CD4-positive, alpha-beta T cell treated with Interferon gamma for 1 hour (primary cell): ENCODE measurements around the gene NFASC.

Source experiments
- DNase-seq: peaks from one replicate; pipeline ENCODE4 v3.0.0-alpha.2; 2020

NFASC gene

GRCh38 chr1:205047764-205048231, 177.1 kb downstream of the NFASC start:
- no peak for DNase-seq

DNA sequence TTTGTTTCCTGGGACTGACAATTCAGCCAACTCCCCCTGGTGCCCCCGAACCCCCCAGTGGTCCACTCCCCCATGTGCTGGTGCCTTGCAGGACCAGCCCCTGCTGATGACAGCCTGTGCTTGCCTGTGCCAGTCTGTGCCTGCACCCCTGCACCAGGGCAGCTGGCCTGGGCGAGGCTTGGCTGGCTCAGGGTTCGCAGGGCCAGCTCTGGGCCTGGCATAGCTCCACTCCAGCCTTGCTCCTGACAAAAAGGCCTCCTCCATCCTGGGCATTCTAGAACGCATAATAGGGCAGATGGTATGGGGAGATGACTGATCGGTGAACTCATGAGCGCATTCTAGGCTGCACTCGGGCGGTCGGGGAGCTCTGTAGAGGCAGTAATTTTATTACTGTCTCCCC, 177.7 kb downstream of the NFASC start:
- no peak for DNase-seq

- DNase-seq: no peak
Measured at GRCh38 chr1:205049479-205049878, 178.8 kb downstream of the NFASC start.

DNA sequence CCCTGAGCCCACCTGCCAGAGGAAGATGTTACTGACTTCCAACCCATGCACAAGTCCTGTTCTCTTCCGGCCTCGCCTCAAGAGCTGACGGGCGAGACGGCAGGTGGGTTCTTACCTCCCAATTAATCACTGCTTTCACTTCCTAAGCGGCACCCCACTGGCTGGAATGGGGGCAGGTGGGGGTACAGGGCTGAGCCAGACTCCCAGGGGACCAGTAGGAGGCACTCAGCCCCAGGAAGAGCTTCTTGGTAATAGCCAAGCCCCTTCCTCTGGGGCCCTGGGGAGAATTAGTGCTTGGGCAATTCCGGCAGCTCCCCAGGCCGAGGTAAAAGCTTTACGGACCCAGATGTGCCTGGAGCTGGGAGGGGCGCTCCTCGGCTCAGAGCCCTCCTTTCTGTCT, 182.0 kb downstream of the NFASC start:
- no peak for DNase-seq

GRCh38 chr1:205053296-205053695, 182.6 kb downstream of the NFASC start:
- no peak for DNase-seq

DNA sequence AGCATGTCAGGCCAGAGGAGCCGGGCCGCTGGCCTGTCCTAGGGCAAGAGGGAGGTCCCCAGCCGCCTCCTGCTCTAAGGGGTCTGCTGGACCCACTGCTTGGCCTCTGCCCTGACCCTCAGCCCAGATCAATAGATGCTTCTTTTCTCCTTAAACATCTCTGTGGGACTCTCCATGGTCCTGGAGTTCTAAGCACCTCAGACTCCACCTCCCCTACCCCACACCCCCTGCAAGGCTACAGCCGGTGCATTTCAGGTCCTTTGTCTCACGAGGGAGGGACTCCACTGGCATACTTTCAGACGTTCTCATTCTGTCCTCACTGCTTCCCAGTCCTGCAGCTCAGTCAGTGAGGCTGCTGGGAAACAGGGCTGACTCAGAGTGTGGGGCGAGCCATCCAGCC, 183.4 kb downstream of the NFASC start:
- DNase-seq: no peak

DNA sequence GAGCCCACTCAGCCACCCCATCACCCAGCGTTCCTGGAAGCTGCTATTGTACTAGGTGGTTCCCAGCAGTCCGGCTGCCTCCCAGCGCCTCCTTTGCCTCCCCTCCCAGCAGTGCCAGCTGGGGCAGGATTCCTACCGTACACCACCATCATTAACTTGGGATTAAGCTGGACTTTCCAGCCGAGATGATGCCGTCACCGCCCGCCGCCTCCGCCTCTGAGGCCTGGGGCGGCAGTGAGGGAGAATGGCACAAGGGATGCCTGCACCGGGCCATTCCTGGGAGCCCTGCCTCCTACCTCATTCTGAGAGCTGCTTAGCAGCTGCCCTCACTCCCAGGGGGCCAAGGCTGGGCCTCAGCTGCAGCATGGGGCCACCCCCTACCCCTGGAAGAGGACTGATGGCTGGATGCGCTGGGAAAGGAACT, 185.5 kb downstream of the NFASC start:
- DNase-seq: no peak

DNA sequence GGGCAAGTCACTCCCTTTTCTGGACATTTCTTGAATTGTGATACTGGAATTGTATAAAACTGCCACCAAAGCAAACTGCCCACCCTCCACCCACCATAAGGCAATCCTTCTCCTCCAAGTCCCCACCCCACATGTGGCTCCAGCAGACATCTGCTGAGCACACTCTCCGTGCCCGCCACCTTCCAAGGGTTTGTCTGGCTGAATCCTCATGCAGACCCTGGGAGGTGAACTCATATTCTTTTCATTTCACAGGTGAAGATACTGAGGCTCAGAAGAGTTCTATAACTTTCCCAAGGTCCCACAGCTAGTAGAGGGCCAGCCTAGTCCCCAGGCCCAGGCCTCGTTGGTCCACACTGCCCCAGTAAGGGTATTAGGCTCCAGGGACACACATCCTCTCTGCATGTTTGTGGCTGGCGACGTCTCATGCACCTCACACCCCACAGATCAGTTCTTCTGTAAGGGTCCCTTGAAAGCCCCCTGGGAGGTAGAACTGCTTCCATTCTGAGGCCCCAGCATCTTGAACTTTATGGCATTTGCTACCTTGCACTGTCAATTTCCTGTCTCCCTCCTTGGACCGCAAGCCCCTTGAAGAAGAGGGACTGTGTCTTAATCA, 186.4 kb downstream of the NFASC start:
- no peak for DNase-seq

DNA sequence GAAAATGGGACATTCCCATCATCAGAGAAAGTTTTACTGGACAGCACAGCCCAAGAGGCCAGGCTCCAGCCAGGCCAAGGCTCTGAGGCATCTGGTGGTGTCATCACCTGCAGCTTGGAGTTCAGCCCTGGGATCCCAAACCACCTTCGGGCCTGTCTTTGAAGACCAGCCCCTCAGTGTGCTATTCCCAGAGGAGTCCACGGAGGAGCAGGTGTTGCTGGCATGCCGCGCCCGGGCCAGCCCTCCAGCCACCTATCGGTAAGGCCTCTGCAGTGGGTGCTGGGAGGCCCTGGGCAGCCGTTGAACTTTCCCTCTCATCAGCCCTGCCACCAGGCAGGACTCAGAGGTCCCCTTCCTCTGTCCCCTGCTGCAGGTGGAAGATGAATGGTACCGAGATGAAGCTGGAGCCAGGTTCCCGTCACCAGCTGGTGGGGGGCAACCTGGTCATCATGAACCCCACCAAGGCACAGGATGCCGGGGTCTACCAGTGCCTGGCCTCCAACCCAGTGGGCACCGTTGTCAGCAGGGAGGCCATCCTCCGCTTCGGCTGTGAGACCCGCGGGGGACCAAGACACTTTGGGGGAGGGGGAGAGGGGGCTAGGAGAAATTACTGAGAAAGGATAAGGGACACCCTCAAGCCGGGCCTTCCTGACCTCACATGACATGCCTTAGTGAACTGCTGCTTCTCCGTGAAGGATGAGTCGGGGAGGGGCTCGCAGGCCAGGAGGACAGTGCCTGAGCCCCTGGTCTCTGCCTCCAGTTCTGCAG, 187.3 kb downstream of the NFASC start:
- no peak for DNase-seq

DNA sequence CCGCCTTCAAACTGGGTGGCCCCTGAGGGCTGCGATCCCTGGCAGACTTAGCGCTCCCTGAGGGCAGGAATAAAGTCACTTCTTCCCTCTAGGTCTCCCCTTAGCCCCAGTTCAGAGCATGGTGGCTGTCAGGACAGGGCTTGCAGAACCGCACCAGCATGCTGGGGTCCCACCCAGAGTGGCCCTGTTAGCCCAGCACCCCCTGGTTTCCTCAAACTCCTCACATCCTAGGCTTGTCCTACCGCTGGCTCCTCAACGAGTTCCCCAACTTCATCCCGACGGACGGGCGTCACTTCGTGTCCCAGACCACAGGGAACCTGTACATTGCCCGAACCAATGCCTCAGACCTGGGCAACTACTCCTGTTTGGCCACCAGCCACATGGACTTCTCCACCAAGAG, 188.2 kb downstream of the NFASC start:
- DNase-seq: no peak

- DNase-seq: no peak
Measured at GRCh38 chr1:205059660-205060059, 189.0 kb downstream of the NFASC start.

- no peak for DNase-seq
Measured at GRCh38 chr1:205060746-205061145, 190.1 kb downstream of the NFASC start.

DNA sequence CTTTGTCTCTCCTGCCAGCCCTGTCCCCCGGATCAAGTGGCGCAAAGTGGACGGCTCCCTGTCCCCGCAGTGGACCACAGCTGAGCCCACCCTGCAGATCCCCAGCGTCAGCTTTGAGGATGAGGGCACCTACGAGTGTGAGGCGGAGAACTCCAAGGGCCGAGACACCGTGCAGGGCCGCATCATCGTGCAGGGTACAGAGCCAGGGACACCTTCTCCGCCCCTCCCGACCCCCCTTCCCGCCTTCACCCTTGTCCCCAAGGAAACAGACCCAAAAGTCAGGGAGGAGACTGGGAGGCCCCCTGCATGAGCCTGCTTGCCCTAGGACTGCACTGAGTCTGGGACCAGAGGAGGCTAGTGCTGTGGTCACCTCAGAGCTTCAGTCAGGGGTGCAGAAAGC, 190.6 kb downstream of the NFASC start:
- no peak for DNase-seq

- DNase-seq: peak; percentile 52
Measured at GRCh38 chr1:205061665-205062069, 191.0 kb downstream of the NFASC start.

- DNase-seq: no peak
Measured at GRCh38 chr1:205062319-205062718, 191.7 kb downstream of the NFASC start.

DNA sequence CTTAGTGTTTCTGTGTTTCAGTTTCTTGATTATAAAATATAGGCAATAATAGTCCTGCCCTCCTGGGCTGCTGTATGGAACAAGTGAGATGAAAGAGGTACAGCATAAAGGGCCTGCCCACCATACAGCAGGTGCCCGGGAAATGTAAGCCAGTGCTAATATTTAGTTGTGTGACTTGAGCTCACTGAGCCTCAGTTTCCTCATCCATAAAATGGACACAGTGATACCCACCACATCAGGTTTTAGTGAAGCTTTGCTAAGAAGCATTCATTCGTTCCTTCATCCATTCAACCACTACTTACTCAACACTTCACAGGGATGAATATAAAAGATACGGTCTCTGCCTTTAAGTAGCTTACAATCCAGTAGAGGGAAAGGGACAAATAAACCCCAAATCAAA, 192.2 kb downstream of the NFASC start:
- no peak for DNase-seq

GRCh38 chr1:205064301-205064700, 193.6 kb downstream of the NFASC start:
- DNase-seq: no peak

DNA sequence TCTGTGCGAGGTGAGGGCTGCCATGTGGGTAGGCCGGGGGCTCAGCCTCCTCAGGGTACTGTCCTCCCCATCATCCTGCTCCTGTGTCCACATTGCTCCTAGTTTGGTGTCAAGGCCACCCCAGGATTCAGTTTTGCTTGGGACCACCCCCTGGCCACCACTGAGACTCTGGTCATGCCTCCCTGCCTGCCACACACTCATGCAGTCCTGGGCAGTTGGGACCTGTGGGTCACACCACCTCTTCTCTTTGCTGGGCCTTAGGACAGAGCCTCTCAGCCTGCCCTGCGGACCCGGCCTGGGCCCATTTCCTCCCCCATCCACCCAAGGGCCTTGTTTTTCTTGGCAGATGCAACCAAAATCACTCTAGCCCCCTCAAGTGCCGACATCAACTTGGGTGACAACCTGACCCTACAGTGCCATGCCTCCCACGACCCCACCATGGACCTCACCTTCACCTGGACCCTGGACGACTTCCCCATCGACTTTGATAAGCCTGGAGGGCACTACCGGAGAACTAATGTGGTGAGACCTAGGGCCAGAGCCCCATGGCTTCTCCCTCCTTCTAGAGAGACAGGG, 194.2 kb downstream of the NFASC start:
- DNase-seq: no peak

DNA sequence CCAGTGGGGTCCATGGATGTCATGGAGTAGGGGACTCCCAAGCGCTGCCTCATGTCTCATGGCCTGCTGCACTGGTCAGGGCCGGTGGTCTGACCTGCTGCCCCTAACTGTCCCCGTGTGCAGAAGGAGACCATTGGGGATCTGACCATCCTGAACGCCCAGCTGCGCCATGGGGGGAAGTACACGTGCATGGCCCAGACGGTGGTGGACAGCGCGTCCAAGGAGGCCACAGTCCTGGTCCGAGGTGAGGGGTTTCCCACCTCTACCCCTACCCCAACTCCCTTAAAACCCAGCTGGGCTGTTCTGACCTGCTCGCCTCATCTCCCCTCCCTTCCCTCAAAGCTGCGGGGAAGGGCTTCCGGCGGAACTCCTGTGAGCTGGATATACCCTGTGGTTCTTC, 195.0 kb downstream of the NFASC start:
- DNase-seq: no peak

DNA sequence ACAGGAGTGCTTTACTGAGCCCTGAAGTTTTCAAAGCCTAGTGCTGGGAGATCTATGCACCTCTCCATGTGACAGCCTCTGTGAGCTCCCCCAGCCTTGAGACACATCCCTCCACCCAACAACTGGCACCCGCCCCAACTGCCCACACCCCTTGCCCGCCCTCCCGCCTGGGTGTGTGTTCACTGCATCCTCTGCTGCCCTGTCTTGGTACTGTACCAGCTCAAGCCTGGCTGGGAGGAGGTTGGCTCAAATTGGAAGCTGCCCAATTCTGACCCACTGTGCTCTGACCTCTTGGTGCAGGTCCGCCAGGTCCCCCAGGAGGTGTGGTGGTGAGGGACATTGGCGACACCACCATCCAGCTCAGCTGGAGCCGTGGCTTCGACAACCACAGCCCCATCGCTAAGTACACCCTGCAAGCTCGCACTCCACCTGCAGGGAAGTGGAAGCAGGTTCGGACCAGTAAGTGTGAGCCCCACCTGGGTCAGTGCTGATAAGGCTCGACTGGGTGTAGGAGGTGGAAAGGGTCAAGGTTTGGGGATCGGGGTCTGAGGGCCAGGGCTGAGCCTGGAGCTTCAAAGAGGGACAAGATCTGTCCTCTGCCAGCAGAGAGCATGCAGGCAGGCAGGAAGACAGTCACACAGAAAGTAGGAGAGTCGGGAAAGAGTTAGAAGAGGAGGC, 195.6 kb downstream of the NFASC start:
- DNase-seq: no peak

DNA sequence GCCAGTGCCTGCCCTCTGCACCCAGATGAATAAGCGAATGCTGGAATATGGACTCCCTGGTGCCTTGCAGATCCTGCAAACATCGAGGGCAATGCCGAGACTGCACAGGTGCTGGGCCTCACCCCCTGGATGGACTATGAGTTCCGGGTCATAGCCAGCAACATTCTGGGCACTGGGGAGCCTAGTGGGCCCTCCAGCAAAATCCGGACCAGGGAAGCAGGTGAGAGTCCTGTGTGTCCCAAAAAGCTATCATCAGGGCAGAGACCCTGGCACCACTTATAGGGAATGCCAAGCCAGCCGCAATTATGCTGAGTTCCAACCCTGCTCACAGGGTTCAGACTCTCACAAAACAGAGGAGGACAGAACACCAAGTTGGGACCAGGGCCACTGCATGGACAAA, 196.4 kb downstream of the NFASC start:
- DNase-seq: no peak

DNA sequence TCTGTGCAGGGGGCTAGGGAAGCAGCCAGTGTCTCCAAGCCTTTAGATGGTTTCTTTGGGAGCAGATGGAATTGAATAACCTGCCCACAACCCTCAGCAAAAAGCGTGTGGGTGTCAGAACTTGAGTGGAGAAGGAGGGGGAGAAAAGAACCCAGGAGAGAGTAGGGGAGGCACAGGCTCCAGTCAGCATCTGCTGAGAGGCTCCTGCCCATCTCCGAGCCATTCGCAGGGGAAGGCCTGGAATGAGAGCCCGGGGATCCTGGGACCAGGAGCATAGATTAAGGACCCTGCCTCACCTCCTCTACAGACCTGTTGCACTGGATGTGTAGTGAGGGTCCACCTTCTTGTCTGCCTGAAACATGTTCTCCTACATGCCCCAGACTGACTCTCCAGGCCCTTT, 197.3 kb downstream of the NFASC start:
- DNase-seq: no peak

GRCh38 chr1:205068457-205069040, 197.9 kb downstream of the NFASC start:
- no peak for DNase-seq
